GM18508 (cell line): ENCODE results near the gene MTMR12.

Experiments used
- ATAC-seq: cut with Tn5 transposase; IDR thresholded peaks from one replicate; pipeline ENCODE4 v1.9.1; 2021; ENCODE audit warnings: moderate number of reproducible peaks; ENCODE audit not compliant: insufficient read depth, unreplicated experiment

The MTMR12 gene

DNA sequence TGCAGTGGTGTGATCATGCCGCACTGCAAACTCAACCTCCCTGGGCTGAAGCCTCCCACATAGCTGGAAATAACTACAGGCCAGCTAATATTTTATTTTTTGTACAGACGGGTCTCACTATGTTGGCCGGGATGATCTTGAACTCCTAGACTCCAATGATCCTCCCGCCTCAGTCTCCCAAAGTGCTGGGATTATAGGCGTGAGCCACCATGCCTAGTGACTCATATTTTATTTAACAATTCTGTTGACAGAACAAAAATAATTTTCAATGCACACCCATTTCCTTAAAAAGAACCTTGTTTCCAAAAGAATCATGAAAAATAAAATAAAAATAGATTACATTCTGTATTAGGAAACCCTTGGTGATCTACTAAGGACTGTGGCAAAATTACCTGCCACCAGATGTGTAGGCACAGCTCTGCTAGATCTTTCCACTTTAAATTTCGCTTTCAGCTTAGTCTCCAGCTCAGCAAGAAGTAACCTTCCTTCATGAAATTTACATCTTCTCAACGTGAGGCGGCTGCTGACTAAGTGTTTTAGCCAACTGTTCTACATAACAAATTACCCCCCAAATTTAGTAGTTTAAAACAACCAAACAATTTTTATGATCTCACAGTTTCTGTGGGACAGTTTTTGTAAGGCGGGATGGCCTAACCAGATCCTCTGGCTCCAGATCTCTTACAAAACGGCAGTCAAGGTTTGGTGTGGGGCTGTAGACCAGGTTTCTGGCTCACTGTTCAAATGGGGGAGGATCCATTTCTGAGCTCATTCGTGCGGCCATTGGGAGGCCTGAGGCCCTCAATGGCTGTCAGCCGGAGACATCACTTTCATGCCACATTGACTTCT is 106.0 kb downstream of the MTMR12 start:
- ATAC-seq: no peak

DNA sequence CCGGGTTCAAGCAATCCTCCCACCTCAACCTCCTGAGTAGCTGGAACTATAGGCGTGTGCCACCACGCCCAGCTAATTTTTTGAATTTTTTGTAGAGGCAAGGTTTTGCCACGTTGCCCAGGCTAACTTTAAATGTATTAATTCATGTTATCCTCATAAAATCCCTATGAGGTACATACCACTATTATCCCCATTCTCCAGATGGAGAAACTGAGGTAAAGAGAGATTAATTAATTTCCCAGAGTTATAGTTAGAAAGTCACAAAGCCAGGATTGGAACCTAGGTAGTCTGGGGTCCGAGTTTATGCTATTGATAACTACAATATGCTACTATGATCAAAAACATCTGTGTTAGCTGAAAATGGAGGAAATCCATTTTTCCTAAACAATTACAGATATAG is 106.7 kb downstream of the MTMR12 start:
- no peak for ATAC-seq

DNA sequence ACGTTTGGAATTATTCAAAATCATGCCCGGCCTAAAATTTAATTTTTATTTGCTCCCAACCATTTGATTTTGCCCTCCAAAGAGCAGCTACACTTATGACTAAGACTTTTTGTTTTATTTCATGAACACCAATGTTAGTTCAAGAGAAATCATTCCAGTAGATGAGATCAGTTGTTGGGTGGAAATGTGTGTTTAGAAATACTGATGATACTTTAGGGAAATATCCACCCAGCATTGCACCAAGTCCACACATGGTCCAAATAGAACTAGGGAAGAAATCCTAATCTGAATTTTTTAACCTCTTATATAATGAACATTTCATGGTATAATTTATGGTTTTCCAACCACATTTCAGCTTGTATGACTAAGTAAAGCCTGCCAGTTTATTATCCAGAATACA is 110.3 kb downstream of the MTMR12 start:
- no peak for ATAC-seq

DNA sequence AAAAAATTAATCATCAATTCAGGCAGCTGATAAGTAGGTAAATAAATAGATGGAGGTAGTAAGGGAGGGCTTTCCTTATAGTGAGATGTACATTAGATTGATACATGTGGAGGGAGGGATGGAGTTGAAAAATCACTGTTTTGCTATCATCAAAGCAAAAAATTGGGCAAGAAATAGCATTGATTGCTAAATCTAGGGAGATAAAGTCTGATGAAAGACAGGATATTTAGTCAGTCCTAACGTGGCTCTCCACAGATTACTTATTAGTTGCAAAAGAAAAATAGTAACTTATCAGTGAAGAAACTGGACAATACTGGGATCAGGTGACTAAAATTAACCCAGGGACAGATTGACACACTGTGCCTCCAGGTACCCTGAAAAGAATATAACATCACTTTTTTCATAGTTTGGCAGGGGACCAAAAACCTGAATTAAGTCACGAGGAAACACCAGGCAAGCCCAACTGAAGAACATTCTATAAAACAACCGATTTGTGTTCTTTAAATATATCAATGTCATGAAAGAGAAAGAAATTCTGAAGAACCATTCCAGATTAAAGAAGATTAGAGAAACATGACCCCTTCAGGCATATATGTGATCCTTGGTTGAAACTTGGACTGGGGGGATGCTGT is 111.5 kb downstream of the MTMR12 start:
- no peak for ATAC-seq

DNA sequence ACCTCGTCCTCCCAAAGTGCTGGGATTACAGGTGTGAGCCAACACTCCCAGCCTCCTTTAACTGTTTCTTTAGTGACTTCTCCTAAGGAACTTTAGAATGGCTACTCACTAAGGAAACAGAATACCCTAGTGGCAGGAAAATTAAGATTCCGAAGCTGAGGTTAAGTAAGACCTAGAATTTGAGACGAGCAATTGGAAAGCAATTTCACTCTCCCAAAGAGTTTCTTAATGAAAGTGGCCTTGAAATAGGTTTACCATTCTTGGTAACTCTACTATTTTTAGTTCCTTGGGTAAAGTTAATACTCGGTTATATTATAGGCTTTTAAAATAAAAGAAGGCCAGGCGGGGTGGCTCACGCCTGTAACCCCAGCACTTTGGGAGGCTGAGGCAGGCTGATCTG is 115.7 kb downstream of the MTMR12 start:
- no peak for ATAC-seq

DNA sequence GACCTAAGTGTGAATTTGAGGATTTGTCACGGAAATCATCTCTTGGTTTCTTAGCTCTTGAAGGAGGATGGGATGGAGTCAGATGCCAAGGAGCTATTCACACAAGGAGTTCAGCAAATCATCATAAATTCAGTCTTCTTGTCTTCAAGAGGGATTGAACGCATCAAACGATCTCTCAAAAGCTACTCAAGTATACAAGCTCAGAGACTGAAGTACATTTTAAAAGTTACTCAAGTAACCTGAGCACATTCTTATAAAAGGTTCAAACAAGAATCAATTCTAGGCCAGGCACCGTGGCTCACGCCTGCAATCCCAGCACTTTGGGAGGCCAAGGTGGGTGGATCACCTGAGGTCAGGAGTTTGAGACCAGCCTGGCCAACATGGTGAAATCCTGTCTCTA is 117.5 kb downstream of the MTMR12 start:
- no peak for ATAC-seq

DNA sequence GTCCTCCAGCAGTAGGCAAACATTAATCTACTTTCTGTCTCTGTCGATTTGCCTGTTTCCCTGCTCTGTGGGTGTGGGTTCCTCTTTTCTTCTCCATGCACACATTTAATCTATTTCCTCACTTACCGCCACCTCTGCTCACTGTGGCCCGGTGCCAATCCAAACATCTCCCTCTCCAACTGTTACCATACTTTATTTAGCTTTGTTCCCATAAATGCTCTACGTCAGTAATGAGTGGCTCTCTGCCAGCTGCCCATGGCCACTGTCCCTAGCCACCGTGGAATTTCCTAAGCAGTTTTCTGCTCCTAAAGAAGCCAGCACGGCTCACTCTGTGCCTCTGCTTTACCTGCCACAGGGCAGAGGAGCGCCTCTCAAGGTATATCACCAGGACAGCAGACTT is 119.1 kb downstream of the MTMR12 start:
- ATAC-seq: no peak

DNA sequence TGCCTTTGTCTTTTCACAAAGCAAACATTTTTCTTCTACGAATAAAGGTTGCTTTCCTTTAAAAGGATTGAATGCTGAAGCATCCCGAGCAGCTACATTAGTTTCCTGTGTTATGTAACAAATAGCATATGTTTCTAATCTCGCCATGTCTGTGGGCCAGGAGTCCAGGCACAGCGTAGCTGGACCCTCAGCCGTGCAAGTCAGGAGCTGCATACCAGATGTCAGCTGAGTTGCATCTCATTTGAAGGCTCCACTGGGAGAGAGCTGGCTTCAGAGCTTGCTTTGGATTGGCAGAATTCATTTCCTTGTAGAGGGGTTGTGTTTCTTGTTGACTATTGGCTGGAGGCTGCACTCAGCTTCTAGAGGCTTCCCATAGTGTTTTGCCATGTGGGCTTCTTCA is 122.6 kb downstream of the MTMR12 start:
- no peak for ATAC-seq

DNA sequence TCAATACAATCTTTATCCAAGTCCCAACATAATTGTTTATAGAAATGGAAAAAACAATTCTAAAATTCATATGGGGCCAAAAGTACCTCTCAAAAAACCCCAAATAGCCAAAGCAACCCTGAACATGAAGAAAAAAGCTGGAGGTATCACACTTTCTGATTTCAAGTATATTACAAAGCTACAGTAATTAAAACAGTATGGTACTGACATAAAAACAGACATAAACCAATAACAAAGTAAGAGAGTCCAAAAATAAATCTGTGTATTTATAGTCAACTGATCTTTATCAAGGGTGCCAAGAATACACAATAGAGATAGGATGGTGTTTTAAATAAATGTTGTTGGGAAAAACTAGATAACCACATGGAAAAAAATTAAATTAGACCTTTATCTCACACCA is 125.1 kb downstream of the MTMR12 start:
- ATAC-seq: no peak

DNA sequence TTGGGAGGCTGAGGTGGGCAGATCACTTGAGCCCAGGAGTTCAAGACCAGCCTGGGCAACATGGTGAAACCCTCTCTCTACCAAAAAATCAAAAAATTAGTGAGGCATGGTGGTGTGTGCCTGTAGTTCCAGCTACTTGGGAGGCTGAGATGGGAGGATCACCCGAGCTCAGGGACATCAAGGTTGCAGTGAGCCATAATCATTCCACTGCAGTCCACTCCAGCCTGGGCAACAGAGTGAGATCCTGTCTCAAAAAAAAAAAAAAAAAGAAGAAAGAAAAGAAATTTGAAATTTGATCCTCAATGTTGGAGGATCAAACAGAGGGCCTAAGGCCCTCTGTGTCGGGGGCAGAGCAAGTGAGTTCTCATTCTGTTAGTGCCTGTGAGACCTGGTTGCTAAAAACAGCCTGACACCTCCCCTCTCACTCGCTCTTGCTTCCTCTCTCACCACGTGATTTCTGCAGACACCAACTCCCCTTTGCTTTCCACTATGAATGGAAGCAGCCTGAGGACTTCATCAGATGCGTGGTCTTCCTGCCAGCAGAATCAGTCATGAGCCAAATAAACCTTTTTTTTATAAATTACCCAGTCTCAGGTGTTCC is 130.2 kb downstream of the MTMR12 start:
- ATAC-seq: no peak
